LNCaP clone FGC (cell line): Measurements from ENCODE around the gene ELOVL1.
A peak's percentile ranks its signal among the peaks of the same experiment; 100 is the strongest.

ENCODE experiments used
- DNase-seq: peaks from one replicate; pipeline ENCODE4 v3.0.0-alpha.2; 2011; ENCODE audit warnings: low read depth
- H3K4me3 ChIP-seq: 2 replicates; pipeline ENCODE4 v1.5.1; 2011; ENCODE audit warnings: mild to moderate bottlenecking, low read depth, low read length, control low read depth
- CTCF ChIP-seq: IDR thresholded peaks from 2 replicates; pipeline ENCODE4 v1.5.1; 2012; ENCODE audit warnings: mild to moderate bottlenecking; ENCODE audit not compliant: control insufficient read depth, insufficient read depth; ENCODE audit errors: extremely low read depth

ELOVL1 gene

GRCh38 chr1:43363283-43363934 is 4.4 kb downstream of the ELOVL1 start:
- no peak overlapping the region for H3K4me3 ChIP-seq
- DNase-seq: no peak
- TF ChIP-seq CTCF: no peak

DNA sequence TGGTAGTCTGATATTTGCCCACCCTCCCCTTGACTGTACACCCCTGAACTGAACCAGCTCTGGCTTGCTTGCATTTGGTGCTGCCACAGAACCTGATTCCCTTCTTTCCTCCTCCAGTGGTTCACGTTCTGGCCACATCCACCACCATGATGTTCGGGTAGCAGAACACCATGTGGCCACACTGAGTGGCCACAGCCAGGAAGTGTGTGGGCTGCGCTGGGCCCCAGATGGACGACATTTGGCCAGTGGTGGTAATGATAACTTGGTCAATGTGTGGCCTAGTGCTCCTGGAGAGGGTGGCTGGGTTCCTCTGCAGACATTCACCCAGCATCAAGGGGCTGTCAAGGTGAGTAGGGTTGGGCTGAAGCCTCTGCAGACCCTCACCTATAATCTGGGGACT is 7.2 kb downstream of the ELOVL1 start:
- no peak for DNase-seq
- no peak for TF ChIP-seq CTCF
- H3K4me3 ChIP-seq: no peak overlapping the region; the same call in 1 of the 2 replicates

DNA sequence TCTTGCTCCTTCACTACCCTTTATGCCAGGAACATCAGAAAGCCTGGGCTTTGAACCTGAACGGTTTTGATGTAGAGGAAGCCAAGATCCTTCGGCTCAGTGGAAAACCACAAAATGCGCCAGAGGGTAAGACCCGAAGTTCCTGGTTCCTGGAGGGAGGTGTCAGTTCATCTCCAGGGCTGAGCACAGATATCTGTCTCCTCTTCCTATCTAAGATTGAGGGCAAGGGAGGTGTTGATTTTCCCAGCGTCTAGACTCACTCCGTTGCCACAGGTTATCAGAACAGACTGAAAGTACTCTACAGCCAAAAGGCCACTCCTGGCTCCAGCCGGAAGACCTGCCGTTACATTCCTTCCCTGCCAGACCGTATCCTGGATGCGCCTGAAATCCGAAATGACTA is 8.1 kb downstream of the ELOVL1 start:
- no peak for TF ChIP-seq CTCF
- DNase-seq: no peak
- H3K4me3 ChIP-seq: peak overlapping the region; percentile 84

- peak; percentile 89 for DNase-seq
- TF ChIP-seq CTCF: no peak
- peak within 1 kb of the TSS; percentile 84 for H3K4me3 ChIP-seq
Measured at GRCh38 chr1:43358746-43359693, 8.8 kb downstream of the ELOVL1 start, which contains the start of gene CDC20. TSS of gene CDC20 (plus strand) at chr1:43358981. CDS start at chr1:43359216, 235 bp downstream.

DNA sequence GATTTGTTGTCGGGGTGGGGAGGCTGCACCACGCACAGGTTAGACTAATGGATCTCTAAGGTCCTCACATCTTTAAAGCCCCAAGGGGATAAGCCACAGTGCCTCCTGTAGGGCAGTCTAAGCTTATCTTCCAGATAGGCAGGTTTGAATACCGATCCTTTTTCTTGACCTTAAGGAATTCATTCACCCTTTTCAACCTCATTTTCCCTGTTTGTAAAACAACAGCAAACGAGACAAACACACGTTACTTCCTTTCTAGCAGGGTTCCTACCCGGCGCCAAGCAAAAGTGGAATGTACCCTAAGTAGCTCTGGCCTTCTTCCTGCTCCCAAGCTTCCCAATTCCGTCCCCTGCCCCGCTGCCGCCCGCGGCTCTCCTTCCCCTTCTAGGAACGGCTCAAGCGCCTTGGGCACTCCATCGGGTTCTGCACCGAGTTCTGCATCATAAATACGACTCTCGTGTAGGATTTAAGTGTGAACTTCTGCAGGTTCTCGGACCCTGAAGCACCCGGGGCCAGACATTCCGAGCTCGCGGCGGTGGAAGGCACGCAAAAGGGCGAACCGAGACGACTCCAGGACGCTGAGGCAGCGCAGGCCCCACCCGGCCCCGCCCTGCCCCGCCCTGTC is 9.6 kb downstream of the ELOVL1 start:
- H3K4me3 ChIP-seq: peak overlapping the region; percentile 84
- DNase-seq: peak; percentile 38
- TF ChIP-seq CTCF: peak; percentile 53

DNA sequence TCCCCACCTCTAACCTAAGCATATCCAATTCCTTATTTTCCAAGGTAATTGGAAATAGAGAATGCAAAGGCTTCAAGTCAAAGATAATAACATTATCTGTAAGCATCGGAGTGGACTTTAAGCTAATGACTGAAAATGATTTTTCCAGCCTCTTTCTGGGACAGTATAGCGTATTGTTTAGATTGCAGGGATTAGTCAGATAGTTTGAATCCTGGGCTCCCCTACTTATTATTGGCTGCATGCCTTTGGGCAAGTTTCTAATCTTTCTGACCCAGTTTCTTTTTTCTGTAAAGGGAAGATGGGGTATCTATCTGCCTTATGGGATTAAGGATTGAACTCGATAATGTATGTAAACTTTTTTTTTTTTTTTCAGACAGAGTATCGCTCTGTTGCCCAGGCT is 10.6 kb downstream of the ELOVL1 start:
- H3K4me3 ChIP-seq: no peak overlapping the region
- DNase-seq: no peak
- no peak for TF ChIP-seq CTCF
